Testis (tissue), 2 donors: Measurements from ENCODE around the gene AMACR.

ENCODE experiments used
- POLR2A ChIP-seq: fragments of 450-650 bp; IDR thresholded peaks from one replicate; pipeline ENCODE4 v1.6.1; 2017; ENCODE audit warnings: antibody characterized with exemption, mild to moderate bottlenecking, moderate library complexity
- TF ChIP-seq, protein P1 (sequence below), 3 experiments: fragments of 450-650 bp in 2 of 3; fragments of 200-600 bp in 1 of 3; sonication (generic) in 1 of 3; IDR thresholded peaks; one replicate each; pipeline ENCODE4 v1.5.1; 2016 to 2019; ENCODE audit warnings: antibody characterized with exemption in 3 of 3, mild to moderate bottlenecking in 2 of 3, moderate library complexity in 1 of 3

DNA sequence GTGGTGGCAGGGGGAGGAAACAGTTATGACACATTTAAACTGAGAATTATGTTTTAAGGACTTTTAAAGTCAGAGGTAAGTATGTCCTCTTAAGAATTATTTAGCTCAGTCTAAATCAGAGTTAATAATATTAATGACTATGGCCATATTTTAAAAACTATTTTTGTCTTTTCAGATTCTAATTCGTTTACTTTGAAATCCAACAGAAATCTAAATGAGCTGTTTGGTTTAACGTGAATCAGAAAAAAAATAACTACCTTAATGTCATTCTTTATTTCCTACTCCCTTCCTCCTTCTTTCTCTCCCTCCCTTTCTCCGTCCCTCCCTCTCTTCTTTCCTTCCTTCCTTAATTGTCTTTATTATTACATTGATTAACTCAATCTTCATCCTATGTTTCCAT, 20.5 kb upstream of the AMACR start:
- TF ChIP-seq, protein P1, sequence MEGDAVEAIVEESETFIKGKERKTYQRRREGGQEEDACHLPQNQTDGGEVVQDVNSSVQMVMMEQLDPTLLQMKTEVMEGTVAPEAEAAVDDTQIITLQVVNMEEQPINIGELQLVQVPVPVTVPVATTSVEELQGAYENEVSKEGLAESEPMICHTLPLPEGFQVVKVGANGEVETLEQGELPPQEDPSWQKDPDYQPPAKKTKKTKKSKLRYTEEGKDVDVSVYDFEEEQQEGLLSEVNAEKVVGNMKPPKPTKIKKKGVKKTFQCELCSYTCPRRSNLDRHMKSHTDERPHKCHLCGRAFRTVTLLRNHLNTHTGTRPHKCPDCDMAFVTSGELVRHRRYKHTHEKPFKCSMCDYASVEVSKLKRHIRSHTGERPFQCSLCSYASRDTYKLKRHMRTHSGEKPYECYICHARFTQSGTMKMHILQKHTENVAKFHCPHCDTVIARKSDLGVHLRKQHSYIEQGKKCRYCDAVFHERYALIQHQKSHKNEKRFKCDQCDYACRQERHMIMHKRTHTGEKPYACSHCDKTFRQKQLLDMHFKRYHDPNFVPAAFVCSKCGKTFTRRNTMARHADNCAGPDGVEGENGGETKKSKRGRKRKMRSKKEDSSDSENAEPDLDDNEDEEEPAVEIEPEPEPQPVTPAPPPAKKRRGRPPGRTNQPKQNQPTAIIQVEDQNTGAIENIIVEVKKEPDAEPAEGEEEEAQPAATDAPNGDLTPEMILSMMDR (IDR thresholded peaks at IDR 0.05) = no peak
- TF ChIP-seq POLR2A = no peak
